Stimulated activated CD8-positive, alpha-beta memory T cell treated with anti-CD3 and anti-CD28 coated beads, Interleukin-15, amount 100 ng/mL, for 4 hours (primary cell): ENCODE data around the gene SAMD1.

ENCODE experiments used
- DNase-seq, 2 donors: peaks; one replicate each; pipeline ENCODE4 v3.0.0-alpha.2; 2020; ENCODE audit warnings: low read depth in 2 of 2

The SAMD1 gene

DNA sequence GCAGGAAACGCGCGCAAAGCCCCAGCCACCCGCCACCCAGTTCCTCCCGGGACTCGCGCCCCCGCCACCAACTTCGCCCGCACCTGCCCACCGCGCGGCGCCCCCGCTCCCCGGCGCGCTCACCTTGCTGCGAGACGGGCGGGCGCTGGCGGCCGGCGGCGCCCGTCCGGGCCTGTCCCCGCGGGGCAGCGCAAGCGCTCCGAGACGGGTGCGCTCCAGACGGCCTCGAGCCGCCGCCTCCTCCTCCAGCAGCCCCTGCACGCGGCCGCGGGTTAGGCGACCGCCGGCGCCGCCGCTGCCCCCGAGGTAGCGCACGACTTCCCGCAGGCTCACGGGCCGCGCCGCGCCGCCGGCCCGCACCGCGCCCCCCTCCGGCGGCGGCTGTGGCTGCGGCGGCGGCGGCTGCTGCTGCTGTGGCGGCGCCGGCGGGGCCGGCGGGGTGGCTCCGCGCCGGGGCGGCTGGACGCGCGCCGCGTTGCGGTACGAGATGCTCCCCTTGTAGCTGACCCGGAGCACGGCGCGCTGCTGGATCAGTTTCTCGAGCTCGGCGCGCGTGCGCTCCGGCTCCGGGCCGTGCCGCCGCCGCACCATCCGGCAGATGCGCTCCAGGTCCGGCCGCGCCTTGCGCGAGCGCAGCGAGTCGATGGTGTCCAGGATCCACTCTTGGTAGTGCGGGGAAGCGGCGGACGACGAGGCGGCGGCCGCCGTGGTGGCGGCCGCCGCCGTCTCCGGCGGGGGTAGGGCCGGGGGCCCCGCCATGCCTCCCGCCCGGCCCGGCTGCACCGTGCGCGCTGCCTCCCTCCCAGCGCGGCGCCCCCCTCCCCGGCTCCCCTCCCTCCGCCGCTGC is 666 bp downstream of the SAMD1 start:
- no peak for DNase-seq

GRCh38 chr19:14089412-14089661 is 1.2 kb downstream of the SAMD1 start:
- DNase-seq = no peak

DNA sequence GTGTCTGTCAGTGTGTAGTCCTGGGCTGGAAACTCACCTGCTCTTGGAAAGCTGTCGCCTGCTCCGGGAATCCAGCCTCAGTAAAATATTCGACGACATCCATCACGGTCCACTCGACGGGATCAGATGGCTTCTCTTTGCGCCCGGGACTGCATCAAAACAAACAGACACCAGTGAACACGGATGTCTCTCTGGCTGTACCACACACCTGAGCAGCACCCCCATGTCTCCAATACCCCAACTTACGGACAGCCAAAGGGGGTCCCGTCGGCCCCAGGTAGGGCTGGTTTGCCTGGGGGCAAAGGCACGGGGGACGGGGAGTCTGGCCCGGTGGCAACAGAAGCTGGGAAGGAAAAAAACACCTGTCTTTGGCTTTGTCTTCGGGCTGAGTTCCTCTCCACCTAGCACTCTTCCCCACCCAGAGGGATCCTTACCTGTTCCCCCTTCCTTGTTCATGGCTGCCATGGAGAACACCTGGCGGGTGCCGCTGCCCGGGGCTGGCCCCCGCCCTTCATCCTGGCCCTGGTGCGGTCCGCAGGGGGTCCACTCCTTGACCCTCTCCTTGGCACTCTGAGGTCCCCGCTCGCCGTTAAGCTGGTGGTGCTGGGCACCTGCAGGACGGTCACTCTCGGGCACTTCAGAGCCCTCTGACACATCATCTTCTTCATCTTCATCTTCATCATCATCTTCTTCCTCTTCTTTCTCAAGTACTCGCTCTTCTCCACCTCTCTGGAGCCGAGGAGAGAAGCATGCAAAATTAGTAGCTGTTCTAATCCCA is 1.7 kb downstream of the SAMD1 start:
- no peak for DNase-seq

GRCh38 chr19:14086098-14086497 is 4.5 kb downstream of the SAMD1 start:
- no peak for DNase-seq

GRCh38 chr19:14085309-14085995 is 5.1 kb downstream of the SAMD1 start, which contains the start of gene C19orf67:
C19orf67 (minus strand) TSS chr19:14085783; CDS start chr19:14085627, 156 bp downstream.
- no peak for DNase-seq

- no peak for DNase-seq
These were observed 7.9 kb downstream of the SAMD1 start for GRCh38 chr19:14082675-14082960.

GRCh38 chr19:14081797-14082674 is 8.5 kb downstream of the SAMD1 start:
- DNase-seq = no peak

- DNase-seq = peak; percentile 97 to 99
These were observed 9.4 kb downstream of the SAMD1 start for GRCh38 chr19:14080887-14081796.

- no peak for DNase-seq
These were observed 12.1 kb downstream of the SAMD1 start for GRCh38 chr19:14078411-14078810.

DNA sequence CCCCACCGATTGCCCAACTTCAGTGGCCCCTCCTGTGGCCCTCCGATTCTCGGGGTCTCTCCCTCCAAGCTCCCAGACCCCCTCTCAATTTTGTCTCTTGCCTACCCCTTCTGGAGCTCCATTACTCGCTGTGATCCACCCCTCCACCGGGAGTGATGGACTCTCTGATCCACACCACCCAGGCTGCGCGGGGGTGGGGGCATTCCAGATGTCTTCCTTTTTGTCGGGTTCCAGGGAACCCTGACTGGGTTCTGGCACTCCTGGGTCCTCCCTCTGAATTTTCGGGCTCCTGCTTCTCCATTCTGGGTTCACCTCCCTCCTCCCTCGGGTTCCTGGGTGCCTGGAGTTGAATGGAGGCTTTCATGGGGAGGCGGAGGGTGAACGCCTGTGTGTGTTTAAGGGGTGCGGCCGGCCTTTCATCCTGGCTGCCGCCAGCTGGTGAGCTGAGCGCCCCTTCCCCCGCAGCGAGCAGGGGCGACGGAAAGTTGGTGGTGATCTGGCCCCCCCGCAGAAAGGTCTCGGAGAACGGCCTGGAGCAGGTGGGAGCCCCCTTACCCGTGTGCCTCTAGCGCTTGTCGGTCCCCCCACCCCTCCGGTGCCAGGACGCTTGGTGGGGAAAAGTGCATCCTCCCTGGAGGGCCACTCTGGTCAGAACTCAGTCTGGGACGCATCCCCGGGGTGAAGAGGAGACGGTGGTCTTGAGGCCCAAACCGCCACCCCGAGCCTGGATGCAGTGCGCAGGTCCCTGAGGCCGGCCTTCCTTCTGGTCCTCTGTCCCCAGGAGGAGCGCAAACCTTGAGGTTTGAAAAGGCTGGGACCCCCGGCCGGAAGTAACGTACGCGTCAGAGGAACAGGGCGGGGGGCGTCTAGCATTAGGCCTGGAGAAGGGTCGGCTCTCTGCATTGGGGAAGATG is 16.4 kb downstream of the SAMD1 start:
- DNase-seq = no peak

- peak; percentile 39 to 60 for DNase-seq
These were observed 17.2 kb downstream of the SAMD1 start for GRCh38 chr19:14073261-14073924.

DNA sequence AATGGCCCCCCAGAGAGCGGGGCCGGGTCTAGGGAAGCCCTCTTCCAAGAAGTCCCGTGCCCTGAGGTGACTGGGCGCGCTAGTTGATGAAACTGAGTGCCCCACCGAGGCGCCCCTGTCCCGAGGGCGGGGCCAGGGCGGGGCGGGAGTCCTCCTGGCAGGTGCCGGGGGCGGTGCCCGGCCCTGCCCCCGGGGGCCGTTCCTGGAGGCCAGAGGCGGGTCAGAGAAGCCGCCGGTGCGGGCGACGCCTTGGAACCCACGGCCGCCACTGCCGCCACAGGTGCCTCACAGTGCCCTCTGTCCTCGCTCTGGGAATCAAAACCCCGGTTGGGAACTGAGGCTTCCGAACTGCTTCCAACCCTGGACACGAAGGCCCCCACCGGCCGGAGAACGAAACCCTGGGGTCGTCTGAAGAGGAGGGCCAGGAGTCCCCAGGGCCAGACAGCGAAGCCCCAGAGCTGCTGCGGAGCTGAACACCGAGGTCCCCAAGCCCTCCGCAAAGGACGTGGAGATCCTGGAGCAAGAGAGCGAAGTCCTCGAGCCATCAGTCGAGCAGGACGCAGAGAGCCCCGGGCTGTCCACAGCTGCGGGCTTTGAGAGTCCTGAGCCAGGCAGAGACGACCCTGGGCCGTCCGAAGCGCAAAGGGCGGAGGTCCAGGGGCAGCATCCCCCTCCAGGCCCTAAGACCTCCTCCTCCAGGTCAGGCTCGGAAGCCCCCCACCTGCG is 17.9 kb downstream of the SAMD1 start, which contains the start of gene MISP3:
Gene MISP3 (plus strand): TSS at position 252 of the 726 bp plus-strand sequence. CDS start 524 bp downstream, outside the sequence.
- DNase-seq = no peak

- DNase-seq = no peak
These were observed 20.1 kb downstream of the SAMD1 start for GRCh38 chr19:14070268-14071050.

GRCh38 chr19:14066134-14066533 is 24.4 kb downstream of the SAMD1 start:
- no peak for DNase-seq

GRCh38 chr19:14063105-14063504 is 27.4 kb downstream of the SAMD1 start:
- no peak for DNase-seq

DNA sequence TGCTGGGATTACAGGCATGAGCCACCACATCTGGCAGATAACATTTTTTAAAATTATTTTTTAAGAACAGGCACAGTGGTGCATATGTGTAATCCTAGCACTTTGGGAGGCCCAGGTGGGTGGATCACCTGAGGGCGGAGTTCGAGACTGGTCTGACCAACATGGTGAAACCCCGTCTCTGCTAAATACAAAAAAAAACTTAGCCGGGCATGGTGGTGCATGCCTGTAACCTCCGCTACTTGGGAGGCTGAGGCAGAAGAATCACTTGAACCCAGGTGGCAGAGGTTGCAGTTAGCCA is 28.0 kb downstream of the SAMD1 start:
- DNase-seq = no peak

DNA sequence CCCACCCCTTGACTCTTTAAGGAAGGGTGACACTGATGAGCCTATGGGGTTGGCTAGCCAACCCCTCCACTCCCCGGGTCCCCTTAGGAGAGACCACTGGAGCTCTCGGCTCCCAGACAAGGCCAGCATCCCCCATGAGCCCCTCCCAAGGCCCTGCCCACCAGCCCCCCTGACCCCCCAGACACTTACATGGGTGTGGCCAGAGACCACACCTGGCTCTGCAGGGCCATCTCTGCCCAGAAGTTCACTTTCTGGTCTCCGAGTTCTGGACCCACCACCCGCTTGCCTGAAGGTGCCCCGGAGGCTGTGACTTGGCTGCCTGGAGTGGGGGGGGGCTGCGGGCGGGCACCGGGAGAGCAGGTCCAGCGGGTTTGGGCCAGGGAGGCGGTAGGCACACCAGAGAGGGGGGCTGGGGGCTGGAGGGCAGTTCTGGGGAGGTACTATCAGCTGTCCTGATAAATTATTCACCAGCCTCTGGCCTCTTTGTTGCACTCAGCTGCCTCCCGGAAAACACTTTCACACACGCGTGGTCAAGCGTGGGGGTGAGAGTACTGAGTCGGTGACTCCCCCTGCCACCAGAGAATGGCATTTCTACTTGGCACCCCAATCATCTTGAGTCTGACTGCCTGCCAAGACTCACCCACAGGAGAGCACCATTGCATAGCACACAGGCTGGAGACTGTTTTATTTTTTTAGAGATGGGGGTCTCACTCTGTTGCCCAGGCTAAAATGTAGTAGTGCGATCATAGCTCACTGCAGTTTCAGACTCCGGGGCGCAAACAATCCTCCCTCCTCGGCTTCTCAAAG is 28.6 kb downstream of the SAMD1 start, which contains the start of gene PALM3:
Gene PALM3 (minus strand): TSS at position 326 of the 807 bp plus-strand sequence. CDS start 96 bp downstream, at position 230.
- DNase-seq = no peak
